Suppressor macrophage (primary cell): ENCODE data around the gene MAJIN.
A peak's percentile ranks its signal among the peaks of the same experiment; 100 is the strongest.

ENCODE experiments used
- DNase-seq, 4 experiments: peaks; one replicate each; pipeline ENCODE4 v3.0.0-alpha.2; 2020 to 2022

The MAJIN gene

GRCh38 chr11:64911142-64911541 lies 60.8 kb downstream of the MAJIN start:
- no peak for DNase-seq

DNA sequence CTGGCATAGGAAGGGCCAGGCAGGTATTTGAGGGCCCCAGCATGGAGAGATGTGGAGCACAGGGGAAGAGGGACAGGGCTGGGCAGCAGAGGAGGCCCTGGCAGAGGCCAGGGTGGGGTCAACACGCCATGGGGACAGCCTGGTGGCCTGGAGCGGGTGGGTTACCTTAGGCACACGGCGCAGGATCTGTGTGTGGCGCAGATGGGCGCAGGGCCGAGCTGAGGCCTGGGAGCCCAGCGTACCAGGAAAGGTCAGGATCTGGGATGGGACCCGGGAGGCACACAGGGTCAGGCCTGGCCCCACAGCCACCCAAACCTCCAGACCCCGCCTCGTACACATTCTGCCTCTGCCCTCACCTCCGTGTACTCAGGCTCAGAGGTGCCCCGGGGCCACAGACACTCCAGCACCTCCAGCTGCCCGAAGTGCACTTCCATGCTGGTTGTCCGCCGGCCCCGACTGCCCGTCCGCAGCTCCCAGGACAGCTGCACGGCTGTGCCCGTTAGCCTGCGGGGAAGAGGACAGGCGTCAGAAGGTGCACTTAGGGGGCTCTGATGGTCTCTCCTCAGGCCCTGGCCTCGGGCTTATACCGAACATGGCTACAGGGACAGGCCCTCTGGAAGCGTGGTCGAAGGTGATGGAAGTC lies 61.3 kb downstream of the MAJIN start:
- DNase-seq = no peak

- no peak for DNase-seq
Observed at GRCh38 chr11:64909653-64910343, 62.1 kb downstream of the MAJIN start.

DNA sequence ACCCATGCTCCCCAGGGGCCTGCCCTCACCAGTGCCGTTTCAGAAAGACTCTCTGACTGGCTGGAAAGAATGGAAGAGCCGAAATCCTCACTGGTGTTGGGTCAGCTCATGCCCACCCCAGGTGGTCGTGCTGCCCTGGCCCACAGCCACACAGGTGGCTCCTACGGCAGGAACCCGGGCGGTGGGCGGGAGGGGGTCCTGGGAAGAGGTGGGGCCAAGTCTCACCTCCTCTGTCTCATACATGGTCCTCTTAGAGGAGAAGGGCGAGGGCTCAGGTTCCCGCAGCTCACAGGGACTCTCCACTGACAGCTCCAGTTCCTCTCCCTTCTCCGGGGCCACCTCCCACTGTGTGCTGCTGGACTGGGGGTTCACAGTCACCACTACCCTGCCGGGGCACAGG lies 63.1 kb downstream of the MAJIN start:
- no peak for DNase-seq

DNA sequence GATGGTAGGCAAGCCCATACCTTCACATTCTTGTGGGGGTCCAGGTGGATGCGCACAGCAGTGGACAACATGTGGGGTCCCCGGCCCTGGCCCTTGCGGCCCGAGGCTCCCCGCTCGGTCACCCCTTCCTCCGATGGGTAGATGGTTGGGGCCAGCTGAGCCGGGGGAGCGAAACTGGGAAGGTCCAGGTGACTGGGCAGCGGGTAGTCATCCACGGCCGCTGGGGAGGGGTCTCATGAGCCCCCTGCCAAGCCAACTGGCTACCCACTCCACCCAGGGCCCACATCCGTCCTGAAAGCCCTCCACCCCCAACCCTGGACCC lies 65.6 kb downstream of the MAJIN start:
- DNase-seq = no peak

GRCh38 chr11:64905516-64906313 lies 66.2 kb downstream of the MAJIN start:
- no peak for DNase-seq

GRCh38 chr11:64903291-64903833 lies 68.5 kb downstream of the MAJIN start:
- DNase-seq = no peak

GRCh38 chr11:64902102-64902900 lies 69.6 kb downstream of the MAJIN start:
- DNase-seq = no peak

- DNase-seq = no peak
Observed at GRCh38 chr11:64900774-64901173, 71.1 kb downstream of the MAJIN start.

DNA sequence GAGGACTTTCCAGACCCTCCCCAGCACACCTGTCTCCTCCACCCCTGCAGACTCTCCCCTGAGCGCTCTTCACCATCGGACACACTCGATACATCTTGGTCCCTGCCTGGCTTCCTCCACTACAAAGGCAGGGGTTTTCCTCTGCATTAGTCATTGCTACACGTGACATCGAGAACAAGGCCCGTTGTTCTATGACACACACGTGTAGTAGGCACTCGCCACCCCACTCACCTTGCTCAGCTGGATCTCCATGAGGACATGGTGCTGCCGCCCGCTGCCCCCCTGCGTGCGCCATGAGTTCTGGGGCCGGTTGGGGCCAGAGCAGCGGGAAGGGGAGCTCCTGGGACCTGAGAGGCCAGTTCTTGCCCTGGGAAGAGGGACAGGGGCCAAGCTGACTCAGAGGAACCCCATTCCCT lies 71.6 kb downstream of the MAJIN start:
- DNase-seq = no peak

DNA sequence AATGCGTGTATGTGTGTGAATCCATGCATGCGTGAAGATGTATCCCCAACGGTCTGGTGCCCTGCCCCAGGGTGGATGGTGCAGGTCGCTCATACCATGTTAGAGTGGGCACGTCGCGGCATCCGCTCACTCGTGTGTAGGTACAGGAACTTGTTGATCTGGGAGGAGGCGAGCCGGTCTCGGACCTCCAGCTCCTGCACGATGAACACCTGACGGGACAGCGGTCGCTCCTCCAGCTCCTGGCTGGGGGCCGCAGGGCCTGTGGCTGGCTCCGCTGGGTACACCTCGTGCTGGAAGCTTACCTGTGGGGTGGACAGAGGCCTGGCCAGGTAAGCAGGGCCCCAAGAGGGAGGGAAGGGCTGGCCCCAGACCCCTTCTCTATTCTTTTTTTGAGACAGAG lies 73.4 kb downstream of the MAJIN start:
- DNase-seq = no peak

GRCh38 chr11:64898076-64898445 lies 73.8 kb downstream of the MAJIN start:
- no peak for DNase-seq

- no peak for DNase-seq
Observed at GRCh38 chr11:64897381-64898075, 74.4 kb downstream of the MAJIN start.

DNA sequence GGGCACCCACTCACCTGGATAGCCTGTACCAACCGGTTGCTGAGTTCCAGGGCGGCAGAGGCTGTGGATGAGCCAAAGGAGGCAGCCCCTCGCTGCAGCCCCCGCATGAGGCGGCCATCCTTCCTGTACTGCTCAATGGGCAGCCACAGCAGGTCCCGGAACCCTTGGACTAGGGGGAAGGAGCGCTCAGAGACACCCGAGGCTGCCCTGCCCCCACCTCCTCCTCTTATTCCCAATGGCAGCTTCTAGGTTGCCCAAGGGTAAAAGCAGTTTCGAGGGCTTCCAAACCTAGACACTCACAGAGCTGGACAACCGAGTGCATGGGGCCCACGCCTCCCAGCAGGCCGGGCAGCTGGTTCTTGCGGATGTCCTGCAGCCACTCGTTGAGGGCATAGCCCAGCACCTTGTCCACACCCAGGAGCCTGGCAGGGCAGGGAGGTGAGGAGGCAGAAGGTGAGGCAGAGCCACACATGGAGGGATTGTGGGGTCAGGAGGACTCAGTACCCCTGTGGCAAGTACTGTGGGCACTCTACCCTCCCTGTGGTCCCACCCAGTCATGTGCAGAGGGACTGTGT lies 75.4 kb downstream of the MAJIN start:
- no peak for DNase-seq

GRCh38 chr11:64894812-64895452 lies 77.0 kb downstream of the MAJIN start:
- DNase-seq = no peak

DNA sequence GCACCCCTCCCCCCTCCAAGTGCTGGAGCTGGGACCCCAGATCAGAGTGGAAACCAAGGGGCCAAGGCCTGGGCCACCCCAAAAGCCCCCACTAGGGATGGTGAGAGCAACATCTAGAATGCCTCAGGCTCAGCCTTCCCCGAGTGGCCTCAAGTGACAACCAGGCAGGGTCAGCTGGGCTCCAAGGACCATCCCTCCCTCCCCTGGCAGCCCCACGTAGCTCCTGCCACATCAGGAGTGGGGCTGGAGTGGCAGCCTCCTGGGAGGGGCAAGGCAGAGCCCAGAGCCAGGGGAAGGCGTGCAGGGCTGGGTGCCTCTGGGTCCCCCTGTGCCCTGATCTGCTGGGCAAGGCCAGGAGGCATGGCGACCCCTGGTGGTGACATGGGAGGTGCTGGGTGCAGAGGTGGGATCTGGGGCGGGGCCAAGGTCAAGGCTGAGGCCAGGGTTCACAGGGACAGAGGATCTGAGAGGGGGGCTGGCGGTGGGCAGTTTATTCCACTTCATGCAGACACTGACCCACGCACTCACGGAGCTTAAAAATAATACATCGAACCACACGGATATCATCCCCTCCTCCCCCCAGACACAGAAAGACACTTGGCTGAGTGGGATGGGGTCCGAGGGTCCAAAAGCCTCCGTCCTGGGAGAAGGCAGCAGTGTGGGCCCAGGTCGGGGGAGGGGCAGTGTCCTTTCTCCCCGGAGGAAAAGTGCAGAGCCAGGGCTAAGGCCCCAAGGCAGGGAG lies 77.7 kb downstream of the MAJIN start:
- DNase-seq = peak; percentile 88 to 95 (median 92)

GRCh38 chr11:64893194-64894069 lies 78.5 kb downstream of the MAJIN start:
- no peak for DNase-seq

DNA sequence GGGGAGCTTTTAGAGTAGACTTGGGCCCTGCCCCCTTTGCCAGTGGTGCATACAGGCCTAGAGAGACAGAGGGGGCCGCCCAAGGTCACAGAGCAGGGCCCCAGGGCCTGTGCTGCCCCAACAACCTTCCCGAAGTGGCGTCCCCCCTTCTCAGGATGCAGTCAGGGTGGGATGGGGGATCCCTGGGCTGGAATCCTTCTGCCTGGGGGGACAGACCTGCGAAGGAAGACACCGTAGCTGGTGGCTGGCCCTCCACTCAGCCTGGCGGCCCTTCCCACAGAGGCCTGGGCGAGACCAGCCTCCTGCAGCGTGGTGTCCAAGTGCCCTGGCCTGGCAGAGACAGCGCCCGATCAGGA lies 79.1 kb downstream of the MAJIN start:
- no peak for DNase-seq

DNA sequence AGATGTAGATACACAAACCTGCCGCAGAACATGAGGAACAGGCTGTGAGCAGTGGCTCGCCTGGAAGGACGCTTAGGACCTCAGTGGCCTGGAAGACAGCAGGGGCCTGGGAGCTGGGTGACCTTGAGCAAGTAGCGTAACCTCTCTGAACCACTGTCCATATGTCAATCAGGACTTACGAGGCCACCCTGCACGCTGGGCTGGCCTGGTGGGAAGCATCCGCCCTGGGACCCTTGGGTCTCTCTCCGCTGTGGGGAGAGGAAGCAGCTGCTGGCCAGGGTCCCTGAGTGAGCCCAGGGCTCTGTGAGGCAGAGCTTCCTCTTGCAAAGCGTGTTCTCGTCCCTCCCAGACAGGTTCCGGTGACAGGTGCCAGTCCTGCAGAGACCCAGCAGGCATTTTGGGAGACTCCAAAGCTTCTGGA lies 79.5 kb downstream of the MAJIN start:
- no peak for DNase-seq

DNA sequence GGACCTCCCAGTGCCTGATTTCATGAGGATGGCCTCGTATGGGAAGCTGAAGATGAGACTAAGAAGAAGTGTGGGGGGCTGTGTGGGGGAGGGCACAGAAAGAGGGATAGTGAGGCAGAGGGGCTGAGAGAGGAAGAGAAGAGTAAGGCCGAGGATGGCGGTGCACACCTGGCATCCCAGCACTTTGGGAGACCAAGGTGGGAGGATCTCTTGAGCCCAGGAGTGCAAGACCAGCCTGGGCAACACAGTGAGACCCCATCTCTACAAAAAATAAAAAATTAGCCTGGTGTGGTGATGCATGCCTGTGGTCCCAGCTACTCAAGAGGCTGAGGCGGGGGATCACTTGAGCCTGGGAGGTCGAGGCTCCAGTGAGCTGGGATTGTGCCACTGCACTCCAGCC lies 80.0 kb downstream of the MAJIN start:
- no peak for DNase-seq
